Measurements from ENCODE around the gene PTF1A. TPM values are rescaled to one million over a fixed set of nuclear protein-coding genes. Genes with fewer than 3 reads are reported as not detected.

PTF1A gene
- polyA plus RNA-seq, 2 of the 4 experiments (the other 2 are of a cell fraction): not detected

- TF ChIP-seq HDAC2 (IDR thresholded peaks at IDR 0.05): no peak
Observed at GRCh38 chr10:23194471-23194965, 2.4 kb downstream of the PTF1A start (continued).

- ATAC-seq (no peak), DNase-seq (ENCODE audit: low read depth in 1 of 2, low spot score in 1 of 2) (no peak), FAIRE-seq (no peak)
- ChIA-PET CTCF (interaction anchor here (0.6 kb wide), 1 partner anchor 1172 kb away, joined by 3 read pairs; no protein-coding TSS in a partner anchor), POLR2A (no interaction called here)
- Histone ChIP-seq H3K9me3 (no peaks in the 10 kb centered on the region), H3K4me2 (no peak overlapping the region), H3K4me1 (no peaks in the 10 kb centered on the region), H3K27ac (no peak overlapping the region), H3K4me3 (no peak overlapping the region)
- TF ChIP-seq BHLHE40 (IDR thresholded peaks at IDR 0.05; ENCODE audit: low read depth, low read length) (no peak), NR3C1 (IDR thresholded peaks at IDR 0.05) (no peak), BCL3 (IDR thresholded peaks at IDR 0.05) (no peak), CTCF (IDR thresholded peaks at IDR 0.05) (no peak), PHF8 (IDR thresholded peaks at IDR 0.05; ENCODE audit: borderline replicate concordance, low read depth) (no peak), USF2 (IDR thresholded peaks at IDR 0.05) (no peak), CHD2 (IDR thresholded peaks at IDR 0.05; ENCODE audit: low read length, partially characterized antibody) (no peak), KDM1A (IDR thresholded peaks at IDR 0.05; ENCODE audit: low read depth) (no peak), RCOR1 (IDR thresholded peaks at IDR 0.05; ENCODE audit: low read depth, low read length) (no peak), SMC3 (IDR thresholded peaks at IDR 0.05) (no peak), RNF2 (IDR thresholded peaks at IDR 0.05; ENCODE audit: borderline replicate concordance, low read depth) (no peak), RAD21 (conservative IDR thresholded peaks at IDR 0.05 in 1 of 2, IDR thresholded peaks at IDR 0.05 in 1 of 2) (no peak), FOSB (CRISPR knock-in tag; IDR thresholded peaks at IDR 0.05) (no peak), EHMT2 (IDR thresholded peaks at IDR 0.05; ENCODE audit: low read depth) (no peak), EP300 (IDR thresholded peaks at IDR 0.05) (no peak)
- TF ChIP-seq, protein P1, sequence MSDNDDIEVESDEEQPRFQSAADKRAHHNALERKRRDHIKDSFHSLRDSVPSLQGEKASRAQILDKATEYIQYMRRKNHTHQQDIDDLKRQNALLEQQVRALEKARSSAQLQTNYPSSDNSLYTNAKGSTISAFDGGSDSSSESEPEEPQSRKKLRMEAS (IDR thresholded peaks at IDR 0.05): no peak
- TF ChIP-seq, protein P2, sequence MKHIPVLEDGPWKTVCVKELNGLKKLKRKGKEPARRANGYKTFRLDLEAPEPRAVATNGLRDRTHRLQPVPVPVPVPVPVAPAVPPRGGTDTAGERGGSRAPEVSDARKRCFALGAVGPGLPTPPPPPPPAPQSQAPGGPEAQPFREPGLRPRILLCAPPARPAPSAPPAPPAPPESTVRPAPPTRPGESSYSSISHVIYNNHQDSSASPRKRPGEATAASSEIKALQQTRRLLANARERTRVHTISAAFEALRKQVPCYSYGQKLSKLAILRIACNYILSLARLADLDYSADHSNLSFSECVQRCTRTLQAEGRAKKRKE (CRISPR knock-in tag; IDR thresholded peaks at IDR 0.05; ENCODE audit: low read depth): no peak
- TF ChIP-seq, protein P3, sequence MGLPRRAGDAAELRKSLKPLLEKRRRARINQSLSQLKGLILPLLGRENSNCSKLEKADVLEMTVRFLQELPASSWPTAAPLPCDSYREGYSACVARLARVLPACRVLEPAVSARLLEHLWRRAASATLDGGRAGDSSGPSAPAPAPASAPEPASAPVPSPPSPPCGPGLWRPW (IDR thresholded peaks at IDR 0.05): no peak
- WGBS (ENCODE audit: missing lambda C conversion rate): 69% methylated on average over 40 of the region's 70 CpGs
Observed at GRCh38 chr10:23194966-23195845, 3.1 kb downstream of the PTF1A start.

Data from A549 (cell line).